IMR-90 (cell line): ENCODE data around the gene NKX2-8. TPM values are rescaled to one million over a fixed set of nuclear protein-coding genes. Genes with fewer than 3 reads are reported as not detected.

Experiments
- ATAC-seq: fragments of 200-7000 bp; cut with Tn5 transposase; 2 replicates; pipeline ENCODE4 v1.9.1; 2020; ENCODE audit warnings: low read depth, mild to moderate bottlenecking, moderate library complexity
- BruUV-seq: library from RNA; stranded (reverse); fragments of 400-500 nt; replicated peaks from 2 replicates; lab custom pipeline; 2021; lab: Mats Ljungman, UMichigan
- CTCF ChIA-PET: fragments of 300-600 bp; formaldehyde crosslinking; extraction: SDS; loops from one replicate; lab custom pipeline; 2021; ENCODE audit warnings: antibody characterized with exemption; lab: Yijun Ruan, JAX
- POLR2A ChIA-PET: fragments of 300-600 bp; sonication (Branson Sonifier 250); formaldehyde crosslinking; loops from one replicate; lab custom pipeline; 2022; ENCODE audit warnings: antibody characterized with exemption; ENCODE audit not compliant: unreplicated experiment; lab: Charles Lee
- DNase-seq: peaks from one replicate; pipeline ENCODE4 v3.0.0; 2013
- H2AFZ ChIP-seq: replicated peaks from 2 replicates; pipeline ENCODE3; 2013; ENCODE audit warnings: low read length, mild to moderate bottlenecking; ENCODE audit not compliant: poor library complexity
- H2AK5ac ChIP-seq: 2 replicates; pipeline ENCODE4 v1.6.1; 2013; ENCODE audit warnings: low read depth, low read length, inconsistent platforms
- H2AK9ac ChIP-seq: replicated peaks from 2 replicates; pipeline ENCODE3; 2013; ENCODE audit warnings: mild to moderate bottlenecking, low read depth, low read length, moderate library complexity; ENCODE audit not compliant: poor library complexity
- H2BK120ac ChIP-seq: 2 replicates; pipeline ENCODE4 v1.6.1; 2013; ENCODE audit warnings: low read depth, low read length, inconsistent platforms
- H2BK15ac ChIP-seq: 3 replicates; pipeline ENCODE4 v1.6.1; 2013; ENCODE audit warnings: low read depth, low read length, inconsistent platforms
- H2BK20ac ChIP-seq: 2 replicates; pipeline ENCODE4 v1.6.1; 2013; ENCODE audit warnings: low read depth, mild to moderate bottlenecking, inconsistent platforms, low read length, moderate library complexity
- H2BK5ac ChIP-seq: 2 replicates; pipeline ENCODE4 v1.6.1; 2013; ENCODE audit warnings: mild to moderate bottlenecking, low read depth, low read length, inconsistent platforms; ENCODE audit not compliant: poor library complexity, severe bottlenecking
- H3K14ac ChIP-seq: replicated peaks from 2 replicates; pipeline ENCODE4 v1.6.1; 2013; ENCODE audit warnings: low read depth, low read length, inconsistent platforms
- H3K18ac ChIP-seq: 2 replicates; pipeline ENCODE4 v1.6.1; 2013; ENCODE audit warnings: low read depth, low read length, control low read depth
- H3K23ac ChIP-seq: 2 replicates; pipeline ENCODE4 v1.6.1; 2013; ENCODE audit warnings: low read depth, low read length, inconsistent platforms
- H3K27ac ChIP-seq: 2 replicates; pipeline ENCODE4 v1.5.1; 2013; ENCODE audit warnings: mild to moderate bottlenecking, control low read depth, low read length; ENCODE audit not compliant: insufficient read depth
- H3K27me3 ChIP-seq: 2 replicates; pipeline ENCODE4 v1.6.1; 2013; ENCODE audit warnings: low read length; ENCODE audit not compliant: control insufficient read depth, insufficient read depth
- H3K36me3 ChIP-seq: 2 replicates; pipeline ENCODE4 v1.6.1; 2013; ENCODE audit warnings: low read length, mixed read lengths; ENCODE audit not compliant: control insufficient read depth, insufficient read depth
- H3K4ac ChIP-seq: 2 replicates; pipeline ENCODE4 v1.6.1; 2013; ENCODE audit warnings: low read depth, low read length, inconsistent platforms
- H3K4me1 ChIP-seq: 2 replicates; pipeline ENCODE4 v1.6.1; 2013; ENCODE audit warnings: low read length, mixed read lengths; ENCODE audit not compliant: control insufficient read depth, insufficient read depth
- H3K4me2 ChIP-seq: 2 replicates; pipeline ENCODE4 v1.6.1; 2013; ENCODE audit warnings: low read depth, mild to moderate bottlenecking, control low read depth, low read length, moderate library complexity
- H3K4me3 ChIP-seq: 2 replicates; pipeline ENCODE4 v1.5.1; 2013; ENCODE audit warnings: low read depth, mild to moderate bottlenecking, control low read depth, low read length, moderate library complexity; ENCODE audit not compliant: insufficient read depth
- H3K56ac ChIP-seq: 2 replicates; pipeline ENCODE4 v1.6.1; 2013; ENCODE audit warnings: low read length, inconsistent platforms; ENCODE audit not compliant: insufficient read depth; ENCODE audit errors: extremely low read depth
- H3K79me1 ChIP-seq, 2 experiments: 2 replicates each; pipeline ENCODE4 v1.6.1; 2013; ENCODE audit warnings: low read length in 2 of 2, inconsistent platforms in 1 of 2, low read depth in 1 of 2
- H3K9ac ChIP-seq: 2 replicates; pipeline ENCODE4 v1.6.1; 2013; ENCODE audit warnings: low read depth, low read length, control low read depth
- H3K9me1 ChIP-seq: 2 replicates; pipeline ENCODE4 v1.6.1; 2013; ENCODE audit warnings: low read length, inconsistent platforms; ENCODE audit not compliant: insufficient read depth
- H3K9me3 ChIP-seq: 2 replicates; pipeline ENCODE4 v1.6.1; 2013; ENCODE audit warnings: low read length; ENCODE audit not compliant: control insufficient read depth, insufficient read depth
- H4K20me1 ChIP-seq: 2 replicates; pipeline ENCODE4 v1.6.1; 2013; ENCODE audit warnings: low read length, inconsistent platforms; ENCODE audit not compliant: insufficient read depth
- H4K5ac ChIP-seq: 2 replicates; pipeline ENCODE4 v1.6.1; 2013; ENCODE audit warnings: mild to moderate bottlenecking, low read depth, low read length, control low read depth
- H4K8ac ChIP-seq, 2 experiments: 2 replicates each; pipeline ENCODE4 v1.6.1; 2013; ENCODE audit warnings: low read depth in 2 of 2, low read length in 2 of 2, control low read depth in 1 of 2, inconsistent platforms in 1 of 2
- H4K91ac ChIP-seq: 2 replicates; pipeline ENCODE4 v1.6.1; 2013; ENCODE audit warnings: low read depth, low read length, inconsistent platforms; ENCODE audit not compliant: insufficient read depth
- BHLHE40 ChIP-seq: fragments of 150-350 bp; IDR thresholded peaks from 2 replicates; pipeline ENCODE4 v1.6.1; 2016; ENCODE audit warnings: mild to moderate bottlenecking, low read depth, low read length
- CHD1 ChIP-seq: IDR thresholded peaks from 2 replicates; pipeline ENCODE4 v1.6.1; 2012; ENCODE audit warnings: low read depth, low read length, improper control_type of control experiment
- FOS ChIP-seq: fragments of 150-350 bp; IDR thresholded peaks from 2 replicates; pipeline ENCODE4 v1.6.1; 2016; ENCODE audit warnings: low read depth, low read length
- MAFK ChIP-seq: IDR thresholded peaks from 2 replicates; pipeline ENCODE4 v1.6.1; 2012; ENCODE audit warnings: low read depth, low read length, improper control_type of control experiment
- MAZ ChIP-seq: IDR thresholded peaks from 2 replicates; pipeline ENCODE4 v1.6.1; 2012; ENCODE audit warnings: low read depth, mild to moderate bottlenecking, low read length, improper control_type of control experiment, moderate library complexity, borderline replicate concordance
- NFE2L2 ChIP-seq: fragments of 150-350 bp; IDR thresholded peaks from 2 replicates; pipeline ENCODE4 v1.6.1; 2016; ENCODE audit warnings: low read depth, mild to moderate bottlenecking, low read length
- POLR2A ChIP-seq: IDR thresholded peaks from 2 replicates; pipeline ENCODE4 v1.6.1; 2012; ENCODE audit warnings: mild to moderate bottlenecking, low read depth, low read length
- RAD21 ChIP-seq: IDR thresholded peaks from 2 replicates; pipeline ENCODE4 v1.6.1; 2012; ENCODE audit warnings: low read length, improper control_type of control experiment
- RCOR1 ChIP-seq: IDR thresholded peaks from 2 replicates; pipeline ENCODE4 v1.6.1; 2012; ENCODE audit warnings: mild to moderate bottlenecking, low read length, improper control_type of control experiment; ENCODE audit not compliant: insufficient replicate concordance
- SMC3 ChIP-seq: fragments of 150-350 bp; IDR thresholded peaks from 2 replicates; pipeline ENCODE4 v1.6.1; 2016; ENCODE audit warnings: low read depth, mild to moderate bottlenecking, antibody characterized with exemption, low read length, moderate library complexity
- WGBS, 2 experiments: methylation state at CpG; one replicate each; pipeline versions ENCODE4 v1.1.5 to v1.1.7; 2013; ENCODE audit warnings: missing lambda C conversion rate in 2 of 2; ENCODE audit not compliant: insufficient read length in 1 of 2; ENCODE audit errors: extremely low coverage in 2 of 2; 5-methylcytosine and 5-hydroxymethylcytosine counted together
- dilution Hi-C: fragments of 300-500 bp; cut with HindIII; formaldehyde crosslinking; loops from one replicate; pipeline ENCODE4 v1.14.3; 2018; ENCODE audit warnings: low sequenced_read_pairs; ENCODE audit not compliant: unreplicated experiment
- in situ Hi-C: fragments of 300-500 bp; cut with MboI; formaldehyde crosslinking; loops from 3 replicates; pipeline ENCODE4 v1.14.3; 2019; ENCODE audit warnings: low sequenced_read_pairs, inconsistent platforms, mixed read lengths
- intact Hi-C: fragments of 100-400 bp; cut with micrococcal nuclease; formaldehyde crosslinking; loops from 2 replicates; pipeline ENCODE4 v1.10.0; 2022
- polyA plus RNA-seq, 3 experiments: library from polyadenylated mRNA; depleted of rRNA; stranded (reverse); fragments of >200 nt; gene quantifications; 2 replicates each; pipeline ENCODE4 v1.2.3, GENCODE V29; 2012; ENCODE audit warnings: low replicate concordance in 1 of 3
- total RNA-seq: library from RNA; depleted of rRNA; stranded (reverse); fragments of >200 nt; gene quantifications from 2 replicates; pipeline ENCODE4 v1.2.3, GENCODE V29; 2012
- TF ChIP-seq, protein P1 (sequence below): conservative IDR thresholded peaks from 2 replicates; pipeline ENCODE4 v1.5.1; 2012; ENCODE audit warnings: mild to moderate bottlenecking, low read depth, low read length, improper control_type of control experiment
- TF ChIP-seq, protein P2 (sequence below): fragments of 150-350 bp; IDR thresholded peaks from 2 replicates; pipeline ENCODE4 v1.6.1; 2016; ENCODE audit warnings: low read depth, mild to moderate bottlenecking, low read length, moderate library complexity, borderline replicate concordance

NKX2-8 gene
- total and polyA plus RNA-seq, 2 of the 4 experiments (the other 2 are of a cell fraction) = not detected

DNA sequence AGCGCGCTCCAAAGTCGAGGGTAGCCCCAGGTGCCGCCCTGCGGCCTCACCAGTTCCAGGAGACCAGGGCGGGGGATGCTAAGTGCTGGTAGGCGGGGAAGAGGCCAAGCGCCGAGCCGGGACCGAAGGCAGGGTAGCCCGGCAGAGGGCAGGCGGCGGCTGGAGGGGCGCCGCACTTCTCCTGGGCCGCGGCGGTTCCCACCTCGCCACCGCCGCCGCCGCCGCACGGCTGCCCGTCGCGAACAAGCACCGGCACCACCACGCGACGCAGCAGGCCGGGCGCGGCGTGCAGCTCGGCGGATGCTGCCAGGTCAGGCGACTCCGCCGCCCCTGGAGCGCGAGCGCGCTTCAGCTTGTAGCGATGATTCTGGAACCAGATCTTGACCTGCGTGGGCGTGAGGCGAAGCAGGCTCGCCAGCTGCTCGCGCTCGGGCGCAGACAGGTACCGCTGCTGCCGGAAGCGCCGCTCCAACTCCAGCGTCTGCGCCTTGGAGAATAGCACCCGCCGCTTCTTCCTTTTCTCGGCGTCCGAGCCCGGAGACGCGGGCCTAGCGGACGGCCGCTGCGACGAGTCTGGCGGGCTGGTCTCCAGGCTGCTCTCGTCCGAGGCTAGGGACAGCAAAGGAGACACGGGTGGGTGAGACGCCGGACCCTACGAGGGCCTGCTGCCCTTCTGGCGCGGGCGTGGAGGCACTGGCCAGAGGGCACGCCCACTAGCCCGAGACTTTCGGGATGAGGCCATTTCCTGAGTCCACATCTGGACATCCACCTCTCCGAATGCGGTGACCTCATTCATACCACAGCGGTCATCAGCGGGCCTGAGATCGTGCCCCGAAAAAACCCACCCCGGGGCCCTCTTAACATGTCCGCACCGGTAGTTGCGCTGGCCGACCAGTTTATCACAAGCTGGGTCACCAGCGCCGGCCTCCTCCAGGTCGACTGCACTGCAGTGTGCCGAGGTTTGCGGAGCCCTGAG lies 1.3 kb downstream of the NKX2-8 start:
- no peak overlapping the region for H4K5ac ChIP-seq
- no peak overlapping the region for H4K8ac ChIP-seq
- H3K56ac ChIP-seq = no peak overlapping the region
- no peak overlapping the region for H2BK5ac ChIP-seq
- H3K4ac ChIP-seq = no peak overlapping the region
- TF ChIP-seq, protein P1, sequence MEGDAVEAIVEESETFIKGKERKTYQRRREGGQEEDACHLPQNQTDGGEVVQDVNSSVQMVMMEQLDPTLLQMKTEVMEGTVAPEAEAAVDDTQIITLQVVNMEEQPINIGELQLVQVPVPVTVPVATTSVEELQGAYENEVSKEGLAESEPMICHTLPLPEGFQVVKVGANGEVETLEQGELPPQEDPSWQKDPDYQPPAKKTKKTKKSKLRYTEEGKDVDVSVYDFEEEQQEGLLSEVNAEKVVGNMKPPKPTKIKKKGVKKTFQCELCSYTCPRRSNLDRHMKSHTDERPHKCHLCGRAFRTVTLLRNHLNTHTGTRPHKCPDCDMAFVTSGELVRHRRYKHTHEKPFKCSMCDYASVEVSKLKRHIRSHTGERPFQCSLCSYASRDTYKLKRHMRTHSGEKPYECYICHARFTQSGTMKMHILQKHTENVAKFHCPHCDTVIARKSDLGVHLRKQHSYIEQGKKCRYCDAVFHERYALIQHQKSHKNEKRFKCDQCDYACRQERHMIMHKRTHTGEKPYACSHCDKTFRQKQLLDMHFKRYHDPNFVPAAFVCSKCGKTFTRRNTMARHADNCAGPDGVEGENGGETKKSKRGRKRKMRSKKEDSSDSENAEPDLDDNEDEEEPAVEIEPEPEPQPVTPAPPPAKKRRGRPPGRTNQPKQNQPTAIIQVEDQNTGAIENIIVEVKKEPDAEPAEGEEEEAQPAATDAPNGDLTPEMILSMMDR = no peak
- no peak for TF ChIP-seq FOS
- no peak for TF ChIP-seq SMC3
- no peak for TF ChIP-seq RCOR1
- no peak for TF ChIP-seq MAZ
- no peak for TF ChIP-seq POLR2A
- no peak for TF ChIP-seq MAFK
- TF ChIP-seq, protein P2, sequence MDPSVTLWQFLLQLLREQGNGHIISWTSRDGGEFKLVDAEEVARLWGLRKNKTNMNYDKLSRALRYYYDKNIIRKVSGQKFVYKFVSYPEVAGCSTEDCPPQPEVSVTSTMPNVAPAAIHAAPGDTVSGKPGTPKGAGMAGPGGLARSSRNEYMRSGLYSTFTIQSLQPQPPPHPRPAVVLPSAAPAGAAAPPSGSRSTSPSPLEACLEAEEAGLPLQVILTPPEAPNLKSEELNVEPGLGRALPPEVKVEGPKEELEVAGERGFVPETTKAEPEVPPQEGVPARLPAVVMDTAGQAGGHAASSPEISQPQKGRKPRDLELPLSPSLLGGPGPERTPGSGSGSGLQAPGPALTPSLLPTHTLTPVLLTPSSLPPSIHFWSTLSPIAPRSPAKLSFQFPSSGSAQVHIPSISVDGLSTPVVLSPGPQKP = no peak
- TF ChIP-seq NFE2L2 = no peak
- TF ChIP-seq BHLHE40 = no peak
- TF ChIP-seq CHD1 = no peak
- no peak for TF ChIP-seq RAD21
- H3K14ac ChIP-seq = no peak overlapping the region
- intact Hi-C loops = no loop called here
- BruUV-seq = no TSS peak
- no peak overlapping the region for H2AK5ac ChIP-seq
- H2AFZ ChIP-seq = peak overlapping the region; percentile 88
- peak overlapping the region; percentile 39; the same call in 1 of the 2 replicates for H3K4me3 ChIP-seq
- in situ Hi-C loops = no loop called here
- no peak overlapping the region for H4K91ac ChIP-seq
- no peak overlapping the region for H2BK120ac ChIP-seq
- ChIA-PET POLR2A (no interaction called here), CTCF (no interaction called here)
- H3K9me1 ChIP-seq = no peaks in the 10 kb centered on the region
- no peak overlapping the region for H2BK20ac ChIP-seq
- H2AK9ac ChIP-seq = no peak overlapping the region
- H3K18ac ChIP-seq = no peak overlapping the region
- no peaks in the 10 kb centered on the region for H3K36me3 ChIP-seq
- no peak overlapping the region for H3K9ac ChIP-seq
- H3K79me1 ChIP-seq = no peaks in the 10 kb centered on the region
- no peak overlapping the region for H3K23ac ChIP-seq
- H3K4me2 ChIP-seq = peak overlapping the region; percentile 84
- DNase-seq = peak; percentile 16
- dilution Hi-C loops = no loop called here
- H3K4me1 ChIP-seq = no peaks in the 10 kb centered on the region
- peaks cover 75% of the 10 kb centered on the region for H3K27me3 ChIP-seq
- H3K9me3 ChIP-seq = no peaks in the 10 kb centered on the region
- peak; percentile 51 for ATAC-seq
- H4K20me1 ChIP-seq = no peaks in the 10 kb centered on the region
- 1% methylated on average over 38 of the region's 103 CpGs; no CpG with 5 or more reads in 1 of the 2 experiments for WGBS, 2 experiments
- H3K27ac ChIP-seq = no peak overlapping the region
- no peak overlapping the region for H2BK15ac ChIP-seq
